Measurements from ENCODE around the gene ATN1.

The ATN1 gene

GRCh38 chr12:6956021-6956727, 28.4 kb downstream of the ATN1 start:
- CTCF ChIA-PET = interaction anchor here (1.1 to 1.2 kb wide), 2 partner anchors 8 to 12 kb away, joined by 3 to 5 read pairs; partner anchors contain the start of genes C12orf57 and RNU7-1
- POLR2A ChIA-PET = interaction anchor here (0.7 to 13.3 kb wide), 4 partner anchors 10 to 18 kb away, joined by 3 to 450 read pairs (median 4); partner anchors contain the start of genes C12orf57 and RNU7-1
- no peak for TF ChIP-seq ELF4 (IDR thresholded peaks at IDR 0.05)
- TF ChIP-seq SP1 (IDR thresholded peaks at IDR 0.05) = no peak
- TF ChIP-seq FOXM1 (IDR thresholded peaks at IDR 0.05; ENCODE audit: borderline replicate concordance) = no peak
- no peak for TF ChIP-seq LEF1 (IDR thresholded peaks at IDR 0.05; ENCODE audit: borderline replicate concordance)
- TF ChIP-seq HDGF (IDR thresholded peaks at IDR 0.05; ENCODE audit: borderline replicate concordance) = no peak
- no peak for TF ChIP-seq ARNT (IDR thresholded peaks at IDR 0.05)
- no peak for TF ChIP-seq FOXK2 (IDR thresholded peaks at IDR 0.05)
- TF ChIP-seq TARDBP (IDR thresholded peaks at IDR 0.05) = no peak
- TF ChIP-seq NFRKB (IDR thresholded peaks at IDR 0.05) = no peak
- TF ChIP-seq ZNF384 (IDR thresholded peaks at IDR 0.05) = no peak
- no peak for TF ChIP-seq BHLHE40 (IDR thresholded peaks at IDR 0.05; ENCODE audit: borderline replicate concordance)
- no peak for TF ChIP-seq CTBP1 (IDR thresholded peaks at IDR 0.05; ENCODE audit: borderline replicate concordance)
- no peak for TF ChIP-seq FOXA1 (IDR thresholded peaks at IDR 0.05)
- TF ChIP-seq, protein P1, sequence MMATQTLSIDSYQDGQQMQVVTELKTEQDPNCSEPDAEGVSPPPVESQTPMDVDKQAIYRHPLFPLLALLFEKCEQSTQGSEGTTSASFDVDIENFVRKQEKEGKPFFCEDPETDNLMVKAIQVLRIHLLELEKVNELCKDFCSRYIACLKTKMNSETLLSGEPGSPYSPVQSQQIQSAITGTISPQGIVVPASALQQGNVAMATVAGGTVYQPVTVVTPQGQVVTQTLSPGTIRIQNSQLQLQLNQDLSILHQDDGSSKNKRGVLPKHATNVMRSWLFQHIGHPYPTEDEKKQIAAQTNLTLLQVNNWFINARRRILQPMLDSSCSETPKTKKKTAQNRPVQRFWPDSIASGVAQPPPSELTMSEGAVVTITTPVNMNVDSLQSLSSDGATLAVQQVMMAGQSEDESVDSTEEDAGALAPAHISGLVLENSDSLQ (IDR thresholded peaks at IDR 0.05) = no peak
- no peak for TF ChIP-seq SUZ12 (IDR thresholded peaks at IDR 0.05)
- TF ChIP-seq L3MBTL2 (conservative IDR thresholded peaks at IDR 0.05) = no peak
- DNase-seq (ENCODE audit: extremely low spot score) = no peak

DNA sequence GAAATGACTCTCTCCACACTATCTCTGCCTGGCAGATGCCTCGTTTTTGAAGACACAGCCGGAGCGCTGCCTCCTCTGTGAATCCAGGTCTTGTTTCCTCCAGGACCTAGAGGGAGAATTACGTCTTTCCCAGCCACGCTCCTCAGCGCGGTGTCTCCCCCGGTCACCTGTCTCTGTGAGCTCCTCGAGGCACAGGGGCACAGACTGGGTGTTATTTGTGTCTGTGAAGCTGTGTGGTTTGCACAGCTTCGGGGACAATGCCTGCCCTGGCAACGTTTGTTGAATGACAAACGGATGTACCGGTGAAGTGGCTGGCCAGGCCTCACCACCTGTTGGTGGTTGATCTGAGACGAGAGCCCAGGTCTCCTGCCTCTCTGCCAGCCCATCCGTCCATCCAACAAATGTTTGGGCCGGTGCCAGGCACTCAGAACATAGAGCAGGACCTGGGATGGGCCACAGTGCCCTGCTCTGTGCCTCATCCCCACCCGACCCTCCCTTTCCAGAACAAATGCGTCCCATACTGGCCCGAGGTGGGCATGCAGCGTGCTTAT, 29.5 kb downstream of the ATN1 start:
- TF ChIP-seq BHLHE40 (IDR thresholded peaks at IDR 0.05; ENCODE audit: borderline replicate concordance) (no peak), FOXM1 (IDR thresholded peaks at IDR 0.05; ENCODE audit: borderline replicate concordance) (no peak), SUZ12 (IDR thresholded peaks at IDR 0.05) (no peak), ZNF384 (IDR thresholded peaks at IDR 0.05) (no peak), ELF4 (IDR thresholded peaks at IDR 0.05) (no peak), NFRKB (IDR thresholded peaks at IDR 0.05) (no peak), ARNT (IDR thresholded peaks at IDR 0.05) (no peak), FOXK2 (IDR thresholded peaks at IDR 0.05) (no peak), L3MBTL2 (conservative IDR thresholded peaks at IDR 0.05) (no peak), CTBP1 (IDR thresholded peaks at IDR 0.05; ENCODE audit: borderline replicate concordance) (no peak), SP1 (IDR thresholded peaks at IDR 0.05) (no peak)
- TF ChIP-seq, protein P1 (IDR thresholded peaks at IDR 0.05) = no peak
- no peak for DNase-seq (ENCODE audit: extremely low spot score)
- CTCF ChIA-PET = interaction anchor here (1.2 kb wide), 1 partner anchor 13 kb away, joined by 5 read pairs; the partner anchor contains the start of genes C12orf57 and RNU7-1
- POLR2A ChIA-PET = interaction anchor here (0.7 to 13.3 kb wide), 4 partner anchors 9 to 20 kb away, joined by 3 to 450 read pairs (median 4); partner anchors contain the start of genes C12orf57 and RNU7-1

DNA sequence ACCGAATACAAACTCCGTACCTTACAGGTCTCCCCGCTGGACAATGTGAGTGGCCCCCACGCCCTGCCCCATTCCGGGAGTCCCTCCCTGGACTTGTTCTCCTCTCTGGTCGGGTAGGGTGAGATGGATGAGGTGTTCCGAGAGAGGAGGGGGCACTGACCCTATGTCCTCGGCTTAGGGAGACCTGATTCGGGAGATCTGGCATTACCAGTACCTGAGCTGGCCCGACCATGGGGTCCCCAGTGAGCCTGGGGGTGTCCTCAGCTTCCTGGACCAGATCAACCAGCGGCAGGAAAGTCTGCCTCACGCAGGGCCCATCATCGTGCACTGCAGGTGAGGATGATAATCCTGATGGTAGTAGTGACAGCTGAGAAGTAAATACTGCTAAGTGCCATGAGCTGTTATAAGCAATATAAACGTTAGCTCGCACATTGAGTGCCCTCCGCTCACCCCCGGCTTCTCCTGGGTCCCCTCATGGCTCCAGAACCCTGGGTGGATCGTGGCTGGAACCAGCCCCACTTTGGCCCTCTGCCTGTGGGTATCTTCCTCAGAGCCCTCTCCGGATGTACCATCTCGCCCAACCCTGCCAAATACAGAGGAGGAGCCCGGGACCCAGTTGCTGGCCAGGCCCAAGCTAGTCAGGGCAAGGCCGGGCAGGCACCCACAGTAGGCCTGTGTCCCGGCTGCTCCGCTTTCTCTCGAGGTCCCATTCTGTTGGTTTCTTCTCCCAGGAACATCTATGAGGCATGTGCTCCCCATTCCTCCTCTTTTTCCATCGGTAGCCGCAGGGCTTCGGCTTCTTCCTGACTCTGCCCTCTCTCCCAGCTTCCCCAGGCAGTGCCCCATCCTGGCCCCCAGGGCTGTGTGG, 30.2 kb downstream of the ATN1 start:
- ChIA-PET POLR2A (interaction anchor here (0.9 to 13.3 kb wide), 3 partner anchors 12 to 89 kb away, joined by 3 to 450 read pairs (median 4); partner anchors contain the start of genes C12orf57 and RNU7-1), CTCF (interaction anchor here (0.5 to 1.0 kb wide), 3 partner anchors 13 to 186 kb away, joined by 4 to 8 read pairs (median 5); no protein-coding TSS in a partner anchor)
- no peak for DNase-seq (ENCODE audit: extremely low spot score)
- TF ChIP-seq BHLHE40 (IDR thresholded peaks at IDR 0.05; ENCODE audit: borderline replicate concordance) = no peak

DNA sequence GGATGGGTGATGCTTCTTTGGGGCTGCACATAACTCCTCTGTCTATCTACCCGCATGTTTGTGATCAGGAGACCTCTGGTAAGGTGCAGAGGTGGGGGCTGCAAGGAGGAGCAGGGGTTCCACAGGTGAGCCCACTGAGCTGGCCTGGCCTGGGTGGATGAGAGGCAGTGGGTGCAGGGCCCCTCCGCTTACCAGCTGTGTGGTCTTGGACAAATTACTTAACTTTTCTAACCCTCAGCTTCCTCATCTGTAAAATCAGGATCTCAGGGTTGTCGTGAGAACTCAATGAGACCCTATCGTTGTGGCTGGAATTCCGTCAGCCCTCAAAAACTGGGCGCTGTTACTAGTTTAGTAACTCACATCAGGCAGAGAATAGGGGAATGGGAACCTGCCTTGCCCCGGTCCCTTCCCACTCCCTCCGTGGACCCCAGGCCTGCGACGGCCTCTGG, 30.9 kb downstream of the ATN1 start:
- DNase-seq (ENCODE audit: extremely low spot score) = no peak
- no peak for TF ChIP-seq ELF4 (IDR thresholded peaks at IDR 0.05)
- no peak for TF ChIP-seq ZNF384 (IDR thresholded peaks at IDR 0.05)
- TF ChIP-seq, protein P1 (IDR thresholded peaks at IDR 0.05) = no peak
- ChIA-PET CTCF (interaction anchor here (0.5 to 1.0 kb wide), 3 partner anchors 14 to 186 kb away, joined by 4 to 8 read pairs (median 5); no protein-coding TSS in a partner anchor), POLR2A (interaction anchor here (0.9 to 13.3 kb wide), 4 partner anchors 13 to 93 kb away, joined by 3 to 450 read pairs (median 4); partner anchors contain the start of genes C12orf57 and RNU7-1)

GRCh38 chr12:6959058-6959804, 31.5 kb downstream of the ATN1 start:
- no peak for DNase-seq (ENCODE audit: extremely low spot score)
- POLR2A ChIA-PET = interaction anchor here (0.9 to 13.3 kb wide), 5 partner anchors 13 to 94 kb away, joined by 3 to 450 read pairs (median 4); partner anchors contain the start of genes C12orf57 and RNU7-1
- CTCF ChIA-PET = interaction anchor here (1.0 kb wide), 1 partner anchor 34 kb away, joined by 8 read pairs; no protein-coding TSS in a partner anchor
- TF ChIP-seq CTBP1 (IDR thresholded peaks at IDR 0.05; ENCODE audit: borderline replicate concordance) (no peak), BHLHE40 (IDR thresholded peaks at IDR 0.05; ENCODE audit: borderline replicate concordance) (no peak), ELF4 (IDR thresholded peaks at IDR 0.05) (no peak), SP1 (IDR thresholded peaks at IDR 0.05) (no peak), ZNF384 (IDR thresholded peaks at IDR 0.05) (no peak), ARNT (IDR thresholded peaks at IDR 0.05) (no peak), FOXK2 (IDR thresholded peaks at IDR 0.05) (no peak), FOXM1 (IDR thresholded peaks at IDR 0.05; ENCODE audit: borderline replicate concordance) (no peak), SUZ12 (IDR thresholded peaks at IDR 0.05) (no peak), L3MBTL2 (conservative IDR thresholded peaks at IDR 0.05) (no peak), FOXA1 (IDR thresholded peaks at IDR 0.05) (no peak), LEF1 (IDR thresholded peaks at IDR 0.05; ENCODE audit: borderline replicate concordance) (no peak), TARDBP (IDR thresholded peaks at IDR 0.05) (no peak), NFRKB (IDR thresholded peaks at IDR 0.05) (no peak), HDGF (IDR thresholded peaks at IDR 0.05; ENCODE audit: borderline replicate concordance) (no peak)
- TF ChIP-seq, protein P1 (IDR thresholded peaks at IDR 0.05) = no peak
